Measurements from ENCODE around the gene NMBR.
A peak's percentile ranks its signal among the peaks of the same experiment; 100 is the strongest.
"Not testable (repeated sequence)": the region's sequence is repeated elsewhere in the genome, so short reads cannot be mapped to it uniquely, and the experiment has no call there.

Gene NMBR

DNA sequence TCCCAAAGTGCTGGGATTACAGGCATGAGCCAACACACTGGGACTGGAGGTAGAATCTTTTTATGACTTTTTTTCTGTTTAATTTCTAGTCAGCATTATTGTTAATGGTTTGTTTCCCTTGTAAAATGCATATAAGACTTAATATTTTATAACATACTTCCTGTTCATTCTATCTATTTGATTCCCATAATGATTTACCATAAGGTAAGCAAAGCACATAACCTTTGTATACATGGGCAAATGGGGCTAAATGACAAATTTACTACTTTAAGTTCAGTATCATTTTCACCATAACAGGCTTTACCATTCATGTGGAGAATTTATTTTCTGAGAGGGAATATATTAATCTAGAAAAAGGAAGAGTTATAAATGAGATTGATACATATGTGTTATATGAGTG is 24.4 kb upstream of the NMBR start:
- Mint-ChIP-seq H3K27me3 (no peaks in the 10 kb centered on the region), H3K4me1 (no peaks in the 10 kb centered on the region), H3K36me3 (ENCODE audit: low read depth) (peaks cover 54% of the 10 kb centered on the region), H3K9me3 (peaks cover 5% of the 10 kb centered on the region), H3K27ac (no peak overlapping the region), H3K4me3 (no peak overlapping the region)
- DNase-seq (no peak), ATAC-seq (no peak)

DNA sequence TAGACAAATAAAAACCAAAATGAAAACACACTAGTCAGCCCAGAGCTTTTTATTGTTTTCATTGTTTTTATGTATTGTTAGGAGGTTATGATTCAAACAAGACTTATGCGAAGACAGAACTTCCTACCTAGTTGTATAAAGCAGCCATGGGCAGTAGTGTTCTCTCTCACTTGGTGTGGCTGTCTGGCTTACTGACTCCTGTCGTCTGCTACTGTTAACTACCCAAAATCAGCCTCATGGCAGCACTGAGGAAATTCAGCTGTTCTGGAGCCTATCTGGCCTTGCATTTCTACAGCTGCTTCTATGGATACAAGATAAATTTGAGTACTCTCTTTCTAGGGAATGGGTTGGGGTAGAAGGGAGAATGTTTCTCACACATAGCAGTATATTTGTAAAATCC is 20.6 kb upstream of the NMBR start:
- H3K27ac Mint-ChIP-seq, result no peak overlapping the region
- no peak overlapping the region for H3K4me3 Mint-ChIP-seq
- DNase-seq (no peak), ATAC-seq (no peak)
- H3K36me3 Mint-ChIP-seq (ENCODE audit: low read depth), result peaks cover 23% of the 10 kb centered on the region
- peaks cover 7% of the 10 kb centered on the region for H3K4me1 Mint-ChIP-seq
- H3K9me3 Mint-ChIP-seq, result no peaks in the 10 kb centered on the region
- H3K27me3 Mint-ChIP-seq, result no peaks in the 10 kb centered on the region

DNA sequence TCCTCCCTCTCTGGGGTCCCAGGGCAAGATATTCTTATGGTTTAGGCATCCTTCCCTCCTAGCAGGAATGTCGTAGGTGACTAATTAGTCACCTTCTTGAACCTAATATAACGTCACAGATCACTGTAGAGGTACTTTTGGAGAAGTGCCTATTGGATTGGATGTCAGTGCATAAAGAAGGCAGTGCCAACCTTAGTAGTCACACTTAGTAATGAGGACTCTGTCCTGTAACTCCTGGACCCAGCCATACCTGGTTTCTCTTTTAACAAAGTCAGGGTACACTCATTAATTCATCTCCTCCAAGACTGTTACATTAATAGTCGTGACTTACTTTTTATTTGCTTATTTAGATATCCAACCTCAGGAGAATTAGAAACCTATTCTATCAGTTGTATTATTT is 20.1 kb upstream of the NMBR start:
- no peak for DNase-seq
- H3K4me1 Mint-ChIP-seq, result peaks cover 11% of the 10 kb centered on the region

DNA sequence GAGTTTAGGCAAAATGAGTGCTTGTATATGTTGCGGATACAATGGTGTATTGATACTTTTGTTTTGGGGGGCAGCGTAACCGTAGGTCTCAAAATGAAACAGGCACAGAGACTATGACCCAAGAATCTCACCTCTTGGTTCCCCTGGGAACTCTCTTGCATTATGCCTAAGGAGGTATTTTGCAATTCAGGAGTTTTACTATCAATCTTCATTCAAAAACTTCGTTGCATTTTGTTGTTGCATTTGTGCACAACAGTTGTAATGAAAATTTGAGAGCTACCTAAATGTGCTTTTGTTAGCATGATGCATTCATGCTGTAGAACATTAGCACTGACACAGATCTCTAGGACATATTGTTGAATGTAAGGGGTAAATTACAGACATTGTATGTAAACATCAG is 18.3 kb upstream of the NMBR start:
- H3K27ac Mint-ChIP-seq, result no peak overlapping the region
- no peak for ATAC-seq
- peaks cover 18% of the 10 kb centered on the region for H3K4me1 Mint-ChIP-seq

More for the DNA sequence above, 20.1 kb upstream of the NMBR start:
- ATAC-seq, result no peak
- Mint-ChIP-seq H3K27ac (no peak overlapping the region), H3K27me3 (no peaks in the 10 kb centered on the region), H3K36me3 (ENCODE audit: low read depth) (peaks cover 21% of the 10 kb centered on the region), H3K4me3 (no peak overlapping the region), H3K9me3 (no peaks in the 10 kb centered on the region)

DNA sequence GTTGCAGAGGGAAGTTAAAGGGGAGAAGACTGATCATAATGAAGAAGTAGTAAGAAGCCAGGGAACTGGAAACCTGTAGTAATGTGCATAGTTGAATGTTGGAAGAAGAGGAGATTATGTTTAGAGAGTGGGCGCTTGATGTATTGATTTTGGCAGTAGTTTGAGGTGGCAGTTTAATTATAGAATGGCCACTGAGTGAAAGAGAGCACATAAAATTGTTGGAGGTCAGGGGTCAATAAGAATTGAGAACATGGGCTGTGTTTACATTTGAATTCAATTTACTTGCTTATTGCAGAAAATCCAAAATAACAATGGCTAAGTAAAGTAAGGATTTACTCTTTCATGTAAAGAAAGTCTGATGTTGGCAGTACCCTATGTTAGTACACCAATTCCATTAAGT is 15.9 kb upstream of the NMBR start:
- Mint-ChIP-seq H3K9me3 (no peaks in the 10 kb centered on the region), H3K27me3 (no peaks in the 10 kb centered on the region), H3K4me3 (no peak overlapping the region), H3K27ac (no peak overlapping the region), H3K4me1 (peaks cover 25% of the 10 kb centered on the region), H3K36me3 (ENCODE audit: low read depth) (peaks cover 13% of the 10 kb centered on the region)
- ATAC-seq, result no peak
- DNase-seq, result no peak

More for the DNA sequence above, 18.3 kb upstream of the NMBR start:
- no peak for DNase-seq
- Mint-ChIP-seq H3K9me3 (no peaks in the 10 kb centered on the region), H3K4me3 (no peak overlapping the region), H3K27me3 (no peaks in the 10 kb centered on the region), H3K36me3 (ENCODE audit: low read depth) (peaks cover 14% of the 10 kb centered on the region)

DNA sequence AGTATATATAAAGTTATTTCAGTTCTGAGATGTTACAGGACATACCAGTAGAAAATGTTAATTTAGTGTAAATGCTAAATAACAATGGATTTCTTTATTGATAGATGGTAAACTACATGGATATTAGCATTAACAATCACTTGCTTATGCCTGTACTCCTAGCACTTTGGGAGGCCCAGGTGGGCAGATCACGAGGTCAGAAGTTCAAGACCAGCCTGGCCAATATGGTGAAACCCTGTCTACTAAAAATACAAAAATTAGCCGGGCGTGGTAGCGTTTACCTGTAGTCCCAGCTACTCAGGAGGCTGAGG is 9.8 kb upstream of the NMBR start:
- not testable (repeated sequence) for H3K4me3 Mint-ChIP-seq; ATAC-seq; H3K36me3 Mint-ChIP-seq (ENCODE audit: low read depth); DNase-seq; H3K9me3 Mint-ChIP-seq; H3K27ac Mint-ChIP-seq; H3K27me3 Mint-ChIP-seq
- peaks cover 53% of the 10 kb centered on the region for H3K4me1 Mint-ChIP-seq

DNA sequence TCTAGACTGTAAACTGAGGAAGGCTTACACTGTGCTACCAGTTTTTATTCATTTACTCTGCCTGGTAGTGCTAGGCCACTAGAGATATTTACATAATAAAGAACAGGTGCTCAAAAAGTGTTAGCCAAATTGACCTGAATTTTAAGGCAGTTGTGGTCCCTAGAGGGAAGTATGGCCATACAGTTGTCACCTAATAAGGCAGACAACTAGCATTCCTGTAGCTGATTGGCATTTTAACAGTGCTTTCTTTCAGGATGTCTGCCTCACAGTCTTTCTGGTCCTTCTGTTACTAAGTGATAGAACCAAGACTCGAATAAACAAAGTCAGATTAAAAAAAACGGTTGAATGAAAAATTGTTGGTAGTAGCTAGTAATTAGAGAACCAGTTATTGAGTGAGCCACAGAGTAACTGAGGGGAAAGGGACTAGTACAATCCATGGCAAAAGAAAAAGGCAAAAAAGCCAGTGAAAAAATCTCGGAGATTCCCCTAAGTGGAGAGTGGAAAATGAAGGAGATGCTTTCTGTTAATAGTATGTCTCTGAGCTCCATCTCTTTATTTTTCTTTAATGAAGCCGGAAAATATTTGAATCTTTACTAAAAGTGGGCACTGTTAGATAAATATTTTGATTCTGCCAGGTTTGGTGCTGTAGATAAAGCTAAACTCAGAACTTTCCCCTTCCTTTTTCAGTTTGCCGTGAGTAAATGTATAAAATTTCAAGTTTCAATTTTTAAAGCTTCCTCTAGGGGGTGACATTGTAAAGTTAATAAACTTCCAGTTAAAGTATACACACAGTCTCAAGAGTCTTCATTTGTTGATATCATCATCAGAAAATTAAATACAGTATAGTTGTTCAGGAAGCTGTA is 9.2 kb upstream of the NMBR start:
- peaks cover 58% of the 10 kb centered on the region for H3K4me1 Mint-ChIP-seq
- peak overlapping the region; percentile 61 for H3K27ac Mint-ChIP-seq
- DNase-seq (no peak), ATAC-seq (no peak)
- H3K9me3 Mint-ChIP-seq, result no peaks in the 10 kb centered on the region
- H3K36me3 Mint-ChIP-seq (ENCODE audit: low read depth), result peaks cover 4% of the 10 kb centered on the region
- H3K27me3 Mint-ChIP-seq, result no peaks in the 10 kb centered on the region
- no peak overlapping the region for H3K4me3 Mint-ChIP-seq

DNA sequence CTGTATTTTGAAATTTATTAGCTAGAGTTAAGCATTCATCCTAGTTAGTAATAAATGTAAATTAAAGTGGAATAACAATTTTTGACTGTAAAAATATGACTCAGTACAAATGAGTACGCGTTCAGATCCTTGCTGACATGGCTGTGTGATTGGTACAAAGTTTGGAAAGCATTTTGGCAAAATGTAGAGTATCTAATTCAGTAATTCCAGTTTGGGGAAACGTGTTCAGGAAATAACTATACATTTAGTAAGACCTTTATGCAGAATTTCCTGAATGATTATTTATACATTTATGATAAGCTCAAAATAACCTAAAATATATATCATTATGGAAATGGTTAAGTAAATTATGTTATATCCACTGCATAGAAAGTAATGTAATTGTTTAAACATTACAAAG is 8.2 kb upstream of the NMBR start:
- Mint-ChIP-seq H3K9me3 (no peaks in the 10 kb centered on the region), H3K4me3 (no peak overlapping the region), H3K36me3 (ENCODE audit: low read depth) (peaks cover 9% of the 10 kb centered on the region), H3K27me3 (no peaks in the 10 kb centered on the region), H3K4me1 (peaks cover 62% of the 10 kb centered on the region), H3K27ac (no peak overlapping the region)
- ATAC-seq (no peak), DNase-seq (no peak)

DNA sequence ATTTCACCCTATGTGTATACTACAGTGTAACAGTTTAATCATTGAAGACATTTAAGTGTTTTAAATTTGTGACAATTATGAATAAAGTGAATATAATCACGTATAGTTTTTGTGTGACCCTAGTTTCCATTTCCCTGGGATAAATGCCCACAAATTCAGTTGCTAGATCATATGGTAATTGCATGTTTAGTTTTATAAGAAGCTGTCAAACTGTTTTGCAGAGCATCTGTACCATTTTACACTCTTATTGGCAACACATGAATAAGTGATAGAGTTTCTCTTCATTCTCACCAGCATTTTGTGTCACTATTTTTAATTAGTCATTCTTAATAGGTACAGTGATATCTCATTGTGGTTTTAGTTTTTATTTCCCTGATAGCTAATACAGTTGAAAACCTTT is 7.4 kb upstream of the NMBR start:
- Mint-ChIP-seq H3K27me3 (no peaks in the 10 kb centered on the region), H3K4me3 (no peak overlapping the region), H3K9me3 (no peaks in the 10 kb centered on the region), H3K27ac (no peak overlapping the region), H3K36me3 (ENCODE audit: low read depth) (peaks cover 8% of the 10 kb centered on the region), H3K4me1 (peaks cover 64% of the 10 kb centered on the region)
- DNase-seq (no peak), ATAC-seq (no peak)

DNA sequence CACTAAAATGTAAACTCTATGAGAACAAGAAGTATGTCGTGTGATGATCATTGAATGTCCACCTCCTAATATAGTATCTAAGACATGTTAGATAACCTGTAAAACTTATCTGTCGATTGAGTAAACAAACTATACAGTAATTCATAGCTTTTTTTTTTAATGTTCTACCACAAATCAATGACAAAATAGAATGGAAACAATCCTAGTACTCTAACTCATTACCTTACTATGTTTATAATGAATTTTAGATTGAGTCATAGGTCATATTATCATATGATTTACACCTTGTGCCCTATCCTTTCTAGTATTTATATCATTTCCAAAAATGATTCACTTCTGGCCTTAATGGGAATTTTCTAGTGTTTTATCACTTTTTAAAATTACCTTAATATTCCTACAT is 6.3 kb upstream of the NMBR start:
- peaks cover 9% of the 10 kb centered on the region for H3K36me3 Mint-ChIP-seq (ENCODE audit: low read depth)
- H3K27me3 Mint-ChIP-seq, result no peaks in the 10 kb centered on the region
- ATAC-seq (no peak), DNase-seq (no peak)
- no peak overlapping the region for H3K4me3 Mint-ChIP-seq
- H3K4me1 Mint-ChIP-seq, result peaks cover 73% of the 10 kb centered on the region
- H3K27ac Mint-ChIP-seq, result peak overlapping the region; percentile 18
- H3K9me3 Mint-ChIP-seq, result no peaks in the 10 kb centered on the region

DNA sequence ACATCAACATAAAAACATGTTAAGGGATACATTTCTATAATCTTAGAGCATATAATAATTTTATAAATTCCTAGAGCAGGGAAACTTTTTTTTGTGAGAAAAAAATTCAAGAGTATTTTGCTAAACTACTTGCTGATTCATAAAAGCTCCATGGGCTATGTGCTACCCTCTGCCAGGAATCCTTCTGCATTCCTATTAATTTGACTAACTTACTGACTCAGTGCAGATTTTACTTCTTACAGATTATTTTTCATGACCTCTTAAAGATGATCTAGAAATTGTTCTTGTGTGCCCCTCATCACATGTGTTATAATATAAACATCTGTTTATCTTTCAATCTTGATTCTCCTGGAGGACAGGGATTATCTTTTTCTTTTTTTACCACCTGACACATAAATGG is 5.8 kb upstream of the NMBR start:
- peaks cover 9% of the 10 kb centered on the region for H3K36me3 Mint-ChIP-seq (ENCODE audit: low read depth)
- H3K4me3 Mint-ChIP-seq, result no peak overlapping the region
- no peak for DNase-seq
- peak overlapping the region; percentile 18 for H3K27ac Mint-ChIP-seq
- no peaks in the 10 kb centered on the region for H3K9me3 Mint-ChIP-seq
- peaks cover 77% of the 10 kb centered on the region for H3K4me1 Mint-ChIP-seq
- ATAC-seq, result no peak
- H3K27me3 Mint-ChIP-seq, result no peaks in the 10 kb centered on the region

DNA sequence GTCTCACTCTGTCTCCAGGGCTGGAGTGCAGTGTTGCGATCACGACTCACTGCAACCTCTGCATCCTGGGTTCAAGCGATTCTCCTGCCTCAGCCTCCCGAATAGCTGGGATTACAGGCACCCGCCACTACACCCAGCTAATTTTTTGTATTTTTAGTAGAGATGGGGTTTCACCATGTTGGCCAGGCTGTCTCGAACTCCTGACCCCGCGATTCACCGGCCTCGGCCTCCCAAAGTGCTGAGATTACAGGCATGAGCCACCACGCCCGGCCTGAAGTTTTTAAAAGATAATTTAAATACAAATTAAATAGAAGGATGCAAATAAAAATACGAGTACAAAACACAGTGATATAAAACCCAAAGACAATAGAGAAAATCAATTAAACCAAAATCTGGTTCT is 5.4 kb downstream of the NMBR start:
- not testable (repeated sequence) for H3K9me3 Mint-ChIP-seq; H3K27ac Mint-ChIP-seq; H3K36me3 Mint-ChIP-seq (ENCODE audit: low read depth); DNase-seq; H3K4me3 Mint-ChIP-seq; ATAC-seq
- H3K27me3 Mint-ChIP-seq, result peaks cover 11% of the 10 kb centered on the region
- H3K4me1 Mint-ChIP-seq, result peaks cover 12% of the 10 kb centered on the region

DNA sequence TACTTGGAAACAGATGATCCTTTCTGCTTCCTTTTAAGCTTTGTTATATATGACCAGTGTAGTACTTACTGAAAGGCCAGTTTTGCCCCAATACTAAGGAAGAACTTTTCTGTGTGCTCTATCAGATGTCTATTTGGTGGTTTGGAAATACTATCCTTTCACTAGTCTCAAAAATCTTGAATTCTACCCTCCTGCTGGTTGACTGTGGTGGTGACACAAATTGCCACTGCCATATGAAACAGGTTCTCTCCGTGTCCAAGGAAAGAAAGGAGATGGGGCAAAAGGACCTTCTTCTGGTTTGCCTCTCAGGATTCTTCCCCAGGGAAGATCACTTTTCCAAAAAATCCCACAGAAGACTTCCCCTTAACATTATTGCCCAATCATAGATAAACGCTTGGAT is 8.0 kb downstream of the NMBR start:
- H3K4me1 Mint-ChIP-seq, result no peaks in the 10 kb centered on the region
- peaks cover 13% of the 10 kb centered on the region for H3K27me3 Mint-ChIP-seq
- H3K36me3 Mint-ChIP-seq (ENCODE audit: low read depth), result no peaks in the 10 kb centered on the region
- no peaks in the 10 kb centered on the region for H3K9me3 Mint-ChIP-seq
- DNase-seq (no peak), ATAC-seq (no peak)
- no peak overlapping the region for H3K27ac Mint-ChIP-seq
- no peak overlapping the region for H3K4me3 Mint-ChIP-seq

DNA sequence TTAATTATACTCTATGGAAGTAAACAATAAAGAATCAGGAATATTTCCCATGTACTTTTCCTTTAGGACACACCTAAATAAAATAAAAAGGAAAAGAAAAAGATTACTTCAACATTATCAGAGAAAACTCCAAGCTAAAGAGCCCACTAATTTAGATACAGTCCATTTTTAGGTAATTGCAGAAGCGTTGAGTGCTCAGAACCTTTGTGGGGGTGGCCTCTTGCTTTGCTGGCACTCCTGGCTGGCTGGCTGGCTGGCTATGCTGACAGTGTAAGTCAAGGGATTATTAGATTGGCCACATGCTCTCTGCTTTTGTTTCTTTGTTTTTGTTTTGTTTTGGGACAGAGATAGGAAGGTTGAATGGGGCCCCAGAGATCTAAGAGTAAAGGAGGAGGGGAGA is 14.3 kb downstream of the NMBR start, which contains the start of gene GJE1:
Gene GJE1 (plus strand): TSS at position 301 of the 400 bp plus-strand sequence. CDS start 234 bp downstream, outside the sequence.
- ATAC-seq (no peak), DNase-seq (no peak)
- H3K27me3 Mint-ChIP-seq, result peaks cover 11% of the 10 kb centered on the region
- no peaks in the 10 kb centered on the region for H3K9me3 Mint-ChIP-seq
- H3K27ac Mint-ChIP-seq, result no peak within 1 kb of the TSS
- H3K4me3 Mint-ChIP-seq, result no peak within 1 kb of the TSS
- no peaks in the 10 kb centered on the region for H3K36me3 Mint-ChIP-seq (ENCODE audit: low read depth)
- H3K4me1 Mint-ChIP-seq, result no peaks in the 10 kb centered on the region

DNA sequence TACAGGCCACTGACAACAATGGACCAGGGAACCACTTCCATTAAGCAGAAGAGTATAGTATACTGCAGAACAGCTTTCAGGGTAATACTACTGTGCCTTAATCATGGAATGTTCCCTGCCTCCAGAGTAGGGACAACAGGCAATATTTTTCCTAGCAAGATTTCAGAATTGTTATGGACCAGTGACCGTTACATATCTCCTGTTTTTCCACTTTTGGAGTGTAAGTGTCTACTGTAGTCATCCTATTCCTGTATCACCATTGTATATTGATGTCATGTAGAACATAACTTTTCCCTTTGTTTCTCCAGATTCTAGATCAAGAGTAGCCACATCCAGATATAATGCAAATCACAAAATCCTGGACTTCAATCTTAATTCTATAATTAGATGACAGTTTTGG is 16.1 kb downstream of the NMBR start:
- Mint-ChIP-seq H3K9me3 (no peaks in the 10 kb centered on the region), H3K27ac (no peak overlapping the region), H3K36me3 (ENCODE audit: low read depth) (no peaks in the 10 kb centered on the region), H3K27me3 (peaks cover 8% of the 10 kb centered on the region), H3K4me3 (no peak overlapping the region), H3K4me1 (no peaks in the 10 kb centered on the region)
- ATAC-seq (no peak), DNase-seq (no peak)

DNA sequence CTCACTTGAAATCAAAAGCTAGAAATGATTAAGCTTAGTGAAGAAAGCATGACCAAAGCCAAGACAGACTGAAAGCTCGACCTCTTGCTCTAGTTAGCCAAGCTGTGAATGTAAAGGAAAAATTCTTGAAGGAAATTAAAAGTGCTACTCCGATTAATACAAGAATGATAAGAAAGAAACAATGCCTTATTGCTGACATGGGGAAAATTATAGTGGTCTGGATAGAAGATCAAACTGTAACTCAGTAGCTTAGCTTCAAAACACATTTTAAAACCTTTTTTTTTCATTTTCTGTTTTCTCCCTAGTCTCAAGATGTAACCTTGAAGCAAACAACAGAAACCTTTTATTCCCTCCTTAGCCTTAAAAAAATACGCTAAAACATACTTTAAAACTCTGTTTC is 25.6 kb downstream of the NMBR start:
- ATAC-seq, result no peak
- Mint-ChIP-seq H3K4me1 (no peaks in the 10 kb centered on the region), H3K27me3 (peaks cover 2% of the 10 kb centered on the region), H3K4me3 (no peak overlapping the region), H3K9me3 (no peaks in the 10 kb centered on the region), H3K36me3 (ENCODE audit: low read depth) (no peaks in the 10 kb centered on the region), H3K27ac (no peak overlapping the region)
- no peak for DNase-seq

All from activated naive CD8-positive, alpha-beta T cell treated with anti-CD3 and anti-CD28 coated beads, Interleukin-2, amount 50 U/mL, for 24 hours (primary cell).